Activated B cell treated with CpG ODN at 0.5 μM for 24 hours (primary cell): ENCODE results near the gene PRKN. TPM values are rescaled to one million over a fixed set of nuclear protein-coding genes. Genes with fewer than 3 reads are reported as not detected.

Experiments used
- ATAC-seq: fragments of 200-7000 bp; cut with Tn5 transposase; one replicate; pipeline ENCODE4 v1.10.0; 2021; ENCODE audit warnings: low read depth, mild to moderate bottlenecking, moderate library complexity
- CTCF ChIA-PET: fragments of 350-600 bp; sonication (Branson Sonifier 250); formaldehyde crosslinking; loops from one replicate; lab custom pipeline; 2021; ENCODE audit warnings: antibody characterized with exemption; lab: Charles Lee
- POLR2A ChIA-PET: fragments of 350-600 bp; sonication (Branson Sonifier 250); formaldehyde crosslinking; loops from one replicate; lab custom pipeline; 2021; ENCODE audit warnings: antibody characterized with exemption; lab: Charles Lee
- DNase-seq: peaks from one replicate; pipeline ENCODE4 v3.0.0; 2022
- H3K27ac Mint-ChIP-seq: one replicate; pipeline ENCODE4 v1.8.0; 2020; ENCODE audit warnings: mixed read lengths
- H3K27me3 Mint-ChIP-seq: one replicate; pipeline ENCODE4 v1.8.0; 2021; ENCODE audit warnings: mixed read lengths
- H3K36me3 Mint-ChIP-seq: one replicate; pipeline ENCODE4 v1.8.0; 2021; ENCODE audit warnings: low read depth, mixed read lengths
- H3K4me1 Mint-ChIP-seq: one replicate; pipeline ENCODE4 v1.8.0; 2021; ENCODE audit warnings: mixed read lengths
- H3K4me3 Mint-ChIP-seq: one replicate; pipeline ENCODE4 v1.8.0; 2020; ENCODE audit warnings: mild to moderate bottlenecking, mixed read lengths
- H3K9me3 Mint-ChIP-seq: one replicate; pipeline ENCODE4 v1.8.0; 2020; ENCODE audit warnings: mixed read lengths
- CTCF ChIP-seq: fragments of 200-600 bp; IDR thresholded peaks from one replicate; pipeline ENCODE4 v1.8.0; 2022; ENCODE audit warnings: antibody characterized with exemption, mild to moderate bottlenecking
- intact Hi-C: fragments of 100-400 bp; cut with micrococcal nuclease; formaldehyde crosslinking; loops from one replicate; pipeline ENCODE4 v1.15.1; 2024
- total RNA-seq: library from RNA; stranded (reverse); gene quantifications from 2 replicates; pipeline ENCODE4 v1.2.3, GENCODE V29; 2022

Gene PRKN
- total RNA-seq, 1 donor from 2014 or later: 2.3 TPM

- ATAC-seq (no peak), DNase-seq (no peak)
- CTCF ChIA-PET: no interaction called here
- no peak for TF ChIP-seq CTCF
- POLR2A ChIA-PET: no interaction called here
- no peaks in the 10 kb centered on the region for H3K36me3 Mint-ChIP-seq
- H3K9me3 Mint-ChIP-seq: no peaks in the 10 kb centered on the region
- H3K4me1 Mint-ChIP-seq: no peaks in the 10 kb centered on the region
- intact Hi-C loops: no loop called here
- no peaks in the 10 kb centered on the region for H3K27me3 Mint-ChIP-seq
- H3K4me3 Mint-ChIP-seq: no peak overlapping the region
- no peak overlapping the region for H3K27ac Mint-ChIP-seq
Measured at GRCh38 chr6:161915456-161915964, 812.1 kb downstream of the PRKN start.

- TF ChIP-seq CTCF: no peak
- ATAC-seq (no peak), DNase-seq (no peak)
- CTCF ChIA-PET: no interaction called here
- no peaks in the 10 kb centered on the region for H3K4me1 Mint-ChIP-seq
- no peaks in the 10 kb centered on the region for H3K36me3 Mint-ChIP-seq
- no peak overlapping the region for H3K27ac Mint-ChIP-seq
- no peaks in the 10 kb centered on the region for H3K9me3 Mint-ChIP-seq
- intact Hi-C loops: no loop called here
- POLR2A ChIA-PET: no interaction called here
- H3K27me3 Mint-ChIP-seq: no peaks in the 10 kb centered on the region
- no peak overlapping the region for H3K4me3 Mint-ChIP-seq
Measured at GRCh38 chr6:161908872-161909271, 818.7 kb downstream of the PRKN start.

- DNase-seq (no peak), ATAC-seq (no peak)
- TF ChIP-seq CTCF: no peak
- H3K27ac Mint-ChIP-seq: no peak overlapping the region
- intact Hi-C loops: no loop called here
- no peaks in the 10 kb centered on the region for H3K9me3 Mint-ChIP-seq
- H3K36me3 Mint-ChIP-seq: no peaks in the 10 kb centered on the region
- no peaks in the 10 kb centered on the region for H3K27me3 Mint-ChIP-seq
- H3K4me3 Mint-ChIP-seq: no peak overlapping the region
- CTCF ChIA-PET: no interaction called here
- H3K4me1 Mint-ChIP-seq: no peaks in the 10 kb centered on the region
- POLR2A ChIA-PET: no interaction called here
Measured at GRCh38 chr6:161906571-161906970, 821.0 kb downstream of the PRKN start.

GRCh38 chr6:161903584-161904212 lies 823.9 kb downstream of the PRKN start:
- CTCF ChIA-PET: no interaction called here
- no peak for DNase-seq
- Mint-ChIP-seq H3K27me3 (no peaks in the 10 kb centered on the region), H3K4me1 (no peaks in the 10 kb centered on the region), H3K4me3 (no peak overlapping the region), H3K27ac (no peak overlapping the region), H3K36me3 (no peaks in the 10 kb centered on the region), H3K9me3 (no peaks in the 10 kb centered on the region)
- intact Hi-C loops: no loop called here
- TF ChIP-seq CTCF: no peak
- no peak for ATAC-seq
- POLR2A ChIA-PET: no interaction called here

- Mint-ChIP-seq H3K4me1 (no peaks in the 10 kb centered on the region), H3K27ac (no peak overlapping the region), H3K36me3 (no peaks in the 10 kb centered on the region), H3K9me3 (no peaks in the 10 kb centered on the region), H3K27me3 (no peaks in the 10 kb centered on the region), H3K4me3 (no peak overlapping the region)
- ChIA-PET CTCF (no interaction called here), POLR2A (no interaction called here)
- no peak for TF ChIP-seq CTCF
- intact Hi-C loops: no loop called here
- no peak for DNase-seq
- ATAC-seq: no peak
Measured at GRCh38 chr6:161901740-161902426, 825.7 kb downstream of the PRKN start.
